Inferior parietal cortex (tissue), 1 donor: ENCODE data around the gene COL5A1.

ENCODE experiments used
- DNase-seq: peaks from one replicate; pipeline ENCODE4 v3.0.0-alpha.2; 2016; ENCODE audit errors: extremely low spot score

COL5A1 gene

GRCh38 chr9:134787601-134788531 lies 146.3 kb downstream of the COL5A1 start:
- DNase-seq, result no peak

- no peak for DNase-seq
Observed at GRCh38 chr9:134789168-134789567, 147.6 kb downstream of the COL5A1 start.

- no peak for DNase-seq
Observed at GRCh38 chr9:134791009-134791408, 149.4 kb downstream of the COL5A1 start.

- no peak for DNase-seq
Observed at GRCh38 chr9:134792627-134793026, 151.0 kb downstream of the COL5A1 start.

- DNase-seq, result no peak
Observed at GRCh38 chr9:134793288-134794188, 151.9 kb downstream of the COL5A1 start.

- DNase-seq, result no peak
Observed at GRCh38 chr9:134794663-134795370, 153.2 kb downstream of the COL5A1 start.

- DNase-seq, result no peak
Observed at GRCh38 chr9:134795446-134795845, 153.8 kb downstream of the COL5A1 start.

GRCh38 chr9:134796882-134797281 lies 155.3 kb downstream of the COL5A1 start:
- DNase-seq, result no peak

- peak; percentile 67 for DNase-seq
Observed at GRCh38 chr9:134800791-134801339, 159.3 kb downstream of the COL5A1 start.

- DNase-seq, result no peak
Observed at GRCh38 chr9:134802216-134802795, 160.7 kb downstream of the COL5A1 start.

- DNase-seq, result no peak
Observed at GRCh38 chr9:134804871-134805270, 163.3 kb downstream of the COL5A1 start.

- no peak for DNase-seq
Observed at GRCh38 chr9:134807716-134808446, 166.3 kb downstream of the COL5A1 start.

GRCh38 chr9:134808447-134808792 lies 166.8 kb downstream of the COL5A1 start:
- no peak for DNase-seq

- DNase-seq, result no peak
Observed at GRCh38 chr9:134809292-134809691, 167.7 kb downstream of the COL5A1 start.

- no peak for DNase-seq
Observed at GRCh38 chr9:134809826-134810225, 168.2 kb downstream of the COL5A1 start.

- no peak for DNase-seq
Observed at GRCh38 chr9:134811079-134811672, 169.6 kb downstream of the COL5A1 start.

- DNase-seq, result no peak
Observed at GRCh38 chr9:134811673-134812342, 170.2 kb downstream of the COL5A1 start.

GRCh38 chr9:134812343-134812673 lies 170.7 kb downstream of the COL5A1 start:
- DNase-seq, result no peak

- DNase-seq, result no peak
Observed at GRCh38 chr9:134813841-134814240, 172.2 kb downstream of the COL5A1 start.
